Stimulated activated CD8-positive, alpha-beta memory T cell treated with anti-CD3 and anti-CD28 coated beads, Interleukin-12 subunit alpha, Interleukin-12 subunit beta, amount 100 ng/mL, for 24 hours (primary cell): ENCODE results near the gene DIAPH1.

Source experiments
- DNase-seq: peaks from one replicate; pipeline ENCODE4 v3.0.0-alpha.2; 2020; ENCODE audit errors: extremely low read depth

DIAPH1 gene

DNA sequence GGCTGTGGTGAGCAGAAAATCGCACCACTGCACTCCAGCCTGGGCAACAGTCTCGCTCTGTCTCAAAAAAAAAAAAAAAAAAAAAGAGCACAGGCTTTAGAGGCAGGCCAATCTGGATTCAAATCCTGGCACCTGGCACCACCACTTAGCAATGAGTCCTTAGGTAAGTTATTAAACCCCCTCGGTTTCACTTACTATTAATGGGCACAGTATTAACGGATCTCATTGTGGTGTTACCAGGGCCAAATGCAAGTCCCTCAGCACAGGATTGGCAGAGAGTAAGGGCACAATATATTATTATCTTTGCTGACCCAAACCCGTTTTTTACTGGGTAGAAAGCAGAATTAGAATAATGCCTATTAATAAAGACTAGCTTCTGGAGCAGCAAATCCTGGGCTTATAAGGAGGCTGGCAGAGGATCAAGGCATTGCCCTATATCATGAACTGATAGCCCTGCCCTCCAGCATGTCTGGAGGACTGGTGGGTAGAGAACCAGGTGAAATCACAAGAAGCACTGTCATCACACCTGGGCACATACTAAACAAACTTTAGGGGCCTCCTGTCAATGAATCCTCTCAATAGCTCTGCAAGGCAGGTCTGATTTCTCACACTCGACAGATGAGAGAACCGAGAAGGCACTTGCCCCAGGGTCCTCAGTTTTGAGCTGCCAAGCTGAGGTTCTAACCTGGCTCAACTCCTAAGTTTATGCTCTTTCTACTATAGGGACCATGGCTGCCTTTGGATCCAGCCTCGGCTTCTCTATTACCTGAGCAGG is 112.2 kb downstream of the DIAPH1 start:
- no peak for DNase-seq

DNA sequence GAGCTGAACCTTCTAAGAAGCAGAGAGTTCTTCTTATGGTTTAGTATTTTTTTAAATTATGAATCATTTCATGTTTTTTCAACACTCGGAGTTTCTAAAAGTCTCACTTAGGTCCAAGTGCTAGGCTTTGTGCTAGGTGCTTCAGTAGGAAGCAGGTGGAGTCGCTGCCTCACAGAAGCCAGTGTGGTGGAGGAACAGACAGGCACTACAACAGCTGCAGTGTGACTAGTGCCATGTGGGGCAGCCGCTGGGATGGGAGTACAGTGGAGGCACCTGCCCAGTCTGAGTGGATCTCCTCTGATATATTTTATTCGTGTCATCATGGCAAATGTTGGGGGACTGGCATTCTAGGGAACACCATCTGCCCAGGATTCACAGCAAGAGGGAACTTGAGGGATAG is 114.6 kb downstream of the DIAPH1 start:
- no peak for DNase-seq

DNA sequence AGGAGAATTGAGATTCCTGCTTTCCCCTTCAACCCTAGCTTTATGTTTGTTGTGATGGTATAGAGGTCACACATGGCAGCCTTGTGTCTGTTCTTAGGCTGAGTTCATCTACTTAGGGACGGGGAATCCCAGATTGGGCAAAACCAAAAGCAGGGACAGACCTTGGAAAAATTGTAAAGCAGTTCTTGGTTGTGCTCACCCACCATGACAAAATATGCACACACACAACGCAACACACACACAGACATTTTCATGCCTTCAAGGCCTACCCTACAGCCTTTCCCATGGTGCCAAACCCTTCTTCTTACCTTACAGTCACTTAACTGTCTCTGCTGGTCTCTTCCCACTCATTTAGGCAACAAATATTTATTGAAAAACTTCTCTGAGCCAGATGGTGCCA is 115.1 kb downstream of the DIAPH1 start:
- DNase-seq: no peak

DNA sequence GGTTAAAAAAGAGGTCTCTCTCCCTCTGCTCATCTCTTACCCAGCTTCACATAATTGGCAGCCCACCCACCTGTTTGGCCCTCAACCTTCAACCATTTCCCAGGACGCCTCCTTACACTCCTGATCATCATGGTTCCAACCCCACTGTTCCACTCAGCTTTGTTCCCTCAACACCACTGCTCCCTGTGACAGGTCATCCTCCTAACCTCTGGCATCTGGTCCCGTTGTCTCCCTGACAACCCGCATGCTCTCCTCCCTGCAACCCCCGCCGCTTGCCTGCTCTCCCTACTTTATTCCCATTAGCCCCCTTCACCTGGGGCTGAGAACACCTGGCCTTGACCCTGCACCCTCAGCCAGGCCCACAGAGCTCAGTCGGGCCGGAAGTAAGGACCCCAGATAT is 117.0 kb downstream of the DIAPH1 start:
- no peak for DNase-seq

DNA sequence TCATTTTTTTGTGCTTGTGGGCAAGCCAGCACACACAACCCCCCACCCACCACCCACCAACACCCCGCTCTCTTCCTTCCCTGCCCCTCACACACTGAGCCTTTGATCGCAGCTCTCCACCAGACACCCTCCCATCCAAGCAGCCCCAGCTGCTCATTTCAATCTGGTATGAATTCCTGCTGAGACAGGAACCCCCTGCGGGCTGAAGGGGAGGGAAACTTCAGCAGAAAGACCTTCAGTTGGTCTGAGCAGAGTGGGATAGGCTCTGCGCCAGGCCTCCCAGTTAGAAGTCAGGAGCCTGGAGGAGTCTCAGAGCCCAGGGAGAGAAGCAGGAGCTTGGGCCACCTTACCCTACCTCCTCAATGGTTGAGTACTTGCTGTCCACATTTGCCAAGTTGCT is 122.8 kb downstream of the DIAPH1 start:
- DNase-seq: no peak

DNA sequence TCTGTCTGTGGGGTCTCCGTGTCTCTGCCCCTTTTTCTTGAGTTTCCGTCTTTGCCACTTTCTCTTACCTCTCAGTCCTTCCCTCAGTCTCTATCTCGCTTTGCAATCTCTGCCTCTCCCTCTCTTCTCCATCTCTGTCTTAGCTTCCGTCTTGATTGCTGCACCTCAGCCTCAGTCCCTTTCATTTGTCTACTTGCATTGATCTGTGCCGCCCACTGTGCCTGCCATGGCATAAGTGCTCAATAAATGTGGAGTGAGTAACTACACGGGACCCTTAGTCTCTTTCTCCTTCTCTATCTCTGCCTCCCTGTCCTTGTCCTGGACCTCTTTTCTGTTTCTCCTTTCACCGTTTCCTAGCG is 123.4 kb downstream of the DIAPH1 start:
- DNase-seq: no peak

DNA sequence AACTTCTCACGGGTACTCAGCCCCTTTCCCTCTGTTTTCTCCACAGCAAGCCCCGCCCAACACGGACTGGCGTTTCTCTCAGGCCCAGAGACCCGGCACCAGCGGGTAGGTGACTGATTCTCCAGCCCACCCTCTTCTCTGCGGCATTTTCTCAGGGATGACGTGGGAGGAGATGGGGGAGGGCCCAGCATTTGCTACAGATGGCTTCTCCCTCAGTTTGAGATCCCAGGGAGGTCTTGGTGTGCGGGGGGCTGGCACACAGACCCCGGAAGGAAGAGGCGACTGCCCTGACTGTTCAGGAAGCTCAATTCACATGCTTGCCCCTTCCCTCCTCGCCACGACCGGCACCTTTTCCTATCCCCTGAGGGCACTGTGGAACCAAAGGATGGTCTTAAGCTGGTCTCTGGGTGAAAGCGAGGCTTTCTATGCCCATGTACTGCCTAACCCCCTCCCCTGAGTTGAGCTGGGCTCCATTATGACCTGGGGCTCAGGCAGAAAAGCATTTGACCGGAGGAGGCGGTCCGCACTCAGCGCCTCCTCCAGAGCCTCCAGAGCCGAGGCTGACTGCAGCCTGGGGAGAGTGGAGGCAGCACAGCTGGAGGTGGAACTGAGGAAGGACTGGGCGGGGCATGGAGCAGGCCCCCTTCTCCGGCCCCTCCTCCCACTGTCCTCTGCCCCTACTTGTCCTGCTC is 123.9 kb downstream of the DIAPH1 start:
- DNase-seq: no peak

DNA sequence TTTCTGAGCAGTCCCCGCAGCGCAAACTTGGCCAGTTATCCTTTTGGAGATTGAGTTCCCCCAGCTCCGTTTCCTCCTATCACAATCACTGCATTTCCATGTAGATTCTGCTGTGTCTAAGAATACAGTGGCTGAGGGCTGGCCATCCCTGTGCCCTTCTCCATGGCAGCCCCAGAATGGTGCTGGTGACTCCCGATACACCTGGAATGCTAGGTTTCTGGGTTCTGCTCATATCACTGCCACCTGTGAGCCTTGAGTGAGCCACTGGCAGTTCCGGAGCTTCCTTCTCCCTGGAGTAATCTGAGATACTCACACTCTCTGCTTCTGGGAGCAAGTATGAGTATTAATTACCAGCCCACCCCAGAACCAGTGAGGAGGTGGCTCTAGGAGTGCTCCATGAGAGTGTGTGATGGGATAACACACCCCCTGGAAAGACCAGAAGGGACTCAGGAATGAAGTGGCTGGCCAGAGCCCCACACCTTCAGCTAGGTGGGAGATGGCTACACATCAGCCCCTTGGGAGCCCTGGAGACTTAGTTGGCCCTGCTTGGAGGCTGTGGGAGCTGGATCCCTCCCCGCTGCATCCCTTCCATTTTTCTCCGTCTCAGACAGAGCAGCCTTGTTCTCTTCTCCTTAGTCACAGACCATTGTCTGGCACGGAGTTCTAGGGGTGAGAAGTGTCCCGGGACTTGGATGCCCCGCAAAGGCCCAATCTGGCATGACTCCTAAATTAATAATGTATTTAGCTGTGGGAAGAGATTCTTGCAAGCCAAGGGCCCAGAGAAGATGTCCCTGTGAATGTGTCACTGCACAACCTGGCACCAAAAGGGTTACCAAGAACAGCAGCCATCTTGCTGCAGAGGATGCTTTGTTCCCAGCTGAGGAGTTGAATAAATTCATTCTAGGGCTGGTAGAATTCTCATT is 125.0 kb downstream of the DIAPH1 start:
- DNase-seq: no peak

DNA sequence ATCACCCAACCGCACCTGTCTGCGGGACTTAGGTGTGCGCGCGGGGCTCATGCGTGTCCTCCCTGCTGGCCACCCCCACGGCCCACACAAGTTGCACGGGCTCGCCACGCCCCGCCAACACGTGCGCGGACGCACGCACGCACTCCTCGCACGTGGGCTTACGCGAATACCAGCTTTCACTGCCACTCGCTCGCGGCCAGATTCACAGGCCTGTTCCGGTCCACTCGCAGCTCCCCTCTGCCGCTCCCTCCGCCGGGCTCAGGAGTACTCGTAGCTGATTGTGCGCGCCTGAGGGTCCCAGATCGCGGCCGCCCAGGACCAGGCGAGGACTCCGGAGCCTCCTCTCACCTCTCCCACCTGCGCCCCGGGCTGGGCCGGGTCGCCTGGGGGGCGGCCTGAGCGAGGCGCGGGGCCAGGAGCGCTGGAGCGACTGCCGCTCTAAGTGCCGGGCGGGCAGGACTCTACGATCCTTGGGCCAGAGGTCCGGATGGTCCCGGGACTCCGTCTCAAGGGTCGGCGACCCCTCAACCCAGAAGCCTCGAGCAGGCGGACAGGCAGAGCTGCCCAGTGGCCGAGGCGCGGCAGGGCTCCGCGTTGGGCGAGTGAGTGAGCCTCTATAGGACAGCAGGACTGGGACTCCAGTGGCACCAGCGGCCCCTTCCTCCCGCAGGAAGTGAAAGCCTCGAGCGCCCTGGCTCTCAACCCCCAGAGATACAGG is 126.5 kb downstream of the DIAPH1 start:
- DNase-seq: no peak

DNA sequence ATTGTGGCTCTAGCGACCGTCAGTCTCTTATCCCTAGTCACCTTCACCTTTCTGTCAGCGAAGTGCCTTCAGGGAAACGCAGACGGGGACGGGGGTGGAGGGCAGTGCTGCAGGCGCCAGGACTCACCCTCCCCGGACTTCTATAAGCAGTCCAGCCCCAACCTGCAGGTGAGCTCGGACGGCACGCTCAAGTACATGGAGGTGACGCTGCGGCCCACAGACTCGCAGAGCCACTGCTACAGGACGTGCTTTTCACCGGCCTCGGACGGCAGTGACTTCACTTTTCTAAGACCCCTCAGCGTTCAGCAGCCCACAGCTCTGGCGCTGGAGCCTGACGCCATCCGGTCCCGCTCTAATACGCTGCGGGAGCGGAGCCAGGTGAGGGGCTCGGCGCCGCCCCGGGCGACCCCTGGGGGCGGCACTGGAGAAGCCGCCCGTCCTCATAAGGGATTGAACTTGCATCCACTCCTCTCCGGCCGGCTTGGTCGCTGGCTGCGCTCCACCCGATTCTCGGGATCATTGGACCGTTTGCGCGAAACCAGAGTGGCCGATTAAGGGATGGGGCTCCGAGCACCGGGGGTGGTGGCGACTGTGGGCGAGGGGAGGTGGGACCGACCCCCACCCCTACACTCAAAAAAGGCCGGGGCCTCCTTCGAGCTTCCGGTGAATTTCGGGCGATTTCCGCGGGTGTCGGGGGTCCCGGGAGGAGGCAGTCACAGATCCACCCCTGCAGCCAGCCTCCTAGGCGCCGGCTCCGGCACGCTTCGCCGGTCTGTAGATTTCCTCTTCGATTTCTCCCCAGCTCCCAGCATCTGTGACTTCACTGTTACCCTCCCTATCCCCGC is 127.3 kb downstream of the DIAPH1 start:
- DNase-seq: no peak

DNA sequence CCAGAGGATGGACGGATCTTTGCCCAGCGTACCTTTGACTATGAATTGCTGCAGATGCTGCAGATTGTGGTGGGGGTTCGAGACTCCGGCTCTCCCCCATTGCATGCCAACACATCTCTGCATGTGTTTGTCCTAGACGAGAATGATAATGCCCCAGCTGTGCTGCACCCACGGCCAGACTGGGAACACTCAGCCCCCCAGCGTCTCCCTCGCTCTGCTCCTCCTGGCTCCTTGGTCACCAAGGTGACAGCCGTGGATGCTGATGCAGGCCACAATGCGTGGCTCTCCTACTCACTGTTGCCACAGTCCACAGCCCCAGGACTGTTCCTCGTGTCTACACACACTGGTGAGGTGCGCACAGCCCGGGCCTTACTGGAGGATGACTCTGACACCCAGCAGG is 128.0 kb downstream of the DIAPH1 start:
- no peak for DNase-seq

DNA sequence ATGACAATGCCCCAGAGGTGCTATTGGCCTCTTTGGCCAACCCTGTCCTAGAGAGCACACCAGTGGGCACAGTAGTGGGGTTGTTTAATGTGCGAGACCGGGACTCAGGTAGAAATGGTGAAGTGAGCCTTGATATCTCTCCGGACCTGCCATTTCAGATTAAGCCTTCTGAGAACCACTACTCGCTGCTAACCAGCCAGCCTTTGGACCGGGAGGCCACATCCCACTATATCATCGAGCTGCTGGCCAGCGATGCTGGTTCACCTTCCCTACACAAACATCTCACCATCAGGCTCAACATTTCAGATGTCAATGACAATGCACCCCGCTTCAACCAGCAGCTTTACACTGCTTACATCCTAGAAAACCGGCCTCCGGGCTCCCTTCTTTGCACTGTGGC is 128.5 kb downstream of the DIAPH1 start:
- no peak for DNase-seq

DNA sequence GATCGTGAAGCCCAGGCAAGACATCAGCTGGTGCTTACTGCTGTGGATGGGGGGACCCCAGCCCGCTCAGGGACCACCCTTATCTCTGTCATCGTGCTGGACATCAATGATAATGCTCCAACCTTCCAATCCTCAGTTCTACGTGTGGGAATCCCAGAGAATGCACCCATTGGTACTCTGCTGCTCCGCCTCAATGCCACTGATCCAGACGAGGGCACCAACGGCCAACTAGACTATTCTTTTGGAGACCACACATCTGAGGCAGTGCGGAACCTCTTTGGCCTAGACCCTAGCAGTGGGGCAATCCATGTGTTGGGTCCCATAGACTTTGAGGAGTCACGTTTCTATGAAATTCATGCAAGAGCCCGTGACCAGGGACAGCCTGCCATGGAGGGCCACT is 129.0 kb downstream of the DIAPH1 start:
- DNase-seq: no peak

DNA sequence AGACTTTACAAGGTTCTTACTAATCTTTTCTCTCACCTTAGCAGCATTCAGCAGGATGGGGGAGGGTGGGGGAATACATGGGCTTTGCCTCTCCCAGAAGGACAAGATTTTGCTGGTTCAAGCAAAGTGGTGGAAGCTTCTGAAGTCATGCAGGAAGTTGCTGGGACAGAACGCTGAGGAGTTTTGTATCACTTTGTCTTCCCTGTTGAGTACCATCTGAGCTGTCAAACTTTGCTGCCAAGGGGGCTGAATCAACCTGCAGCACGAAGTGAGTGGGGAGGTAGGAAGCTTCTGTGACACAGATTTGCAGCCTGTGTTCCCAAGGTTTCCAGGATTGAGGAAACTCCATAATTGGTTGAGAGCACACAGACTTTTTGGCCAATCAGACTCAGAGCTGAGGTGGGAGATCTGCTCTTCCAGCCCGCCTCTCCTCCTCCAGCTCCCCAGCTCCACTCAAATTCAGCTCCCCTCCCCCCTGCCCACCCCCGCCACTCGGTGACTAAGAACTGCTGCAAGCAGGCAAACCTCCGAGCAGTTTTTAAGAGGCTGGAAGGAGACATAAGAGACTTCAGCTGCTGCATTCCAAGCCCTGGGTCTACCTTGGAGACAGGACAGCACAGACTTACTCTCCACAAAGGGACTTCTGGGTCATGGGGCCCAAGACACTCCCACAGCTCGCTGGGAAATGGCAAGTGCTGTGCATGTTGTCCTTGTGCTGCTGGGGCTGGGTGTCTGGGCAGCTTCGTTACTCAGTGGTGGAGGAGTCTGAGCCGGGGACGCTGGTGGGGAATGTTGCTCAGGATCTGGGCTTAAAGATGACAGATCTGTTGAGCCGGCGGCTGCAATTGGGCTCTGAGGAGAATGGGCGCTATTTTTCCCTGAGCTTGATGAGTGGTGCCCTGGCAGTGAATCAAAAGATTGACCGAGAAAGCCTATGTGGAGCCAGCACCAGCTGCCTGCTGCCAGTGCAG is 129.9 kb downstream of the DIAPH1 start, which contains the start of gene PCDHGC5:
PCDHGC5 (plus strand) TSS at position 491 of the 971 bp plus-strand sequence; CDS start at position 651, 160 bp downstream.
- no peak for DNase-seq

DNA sequence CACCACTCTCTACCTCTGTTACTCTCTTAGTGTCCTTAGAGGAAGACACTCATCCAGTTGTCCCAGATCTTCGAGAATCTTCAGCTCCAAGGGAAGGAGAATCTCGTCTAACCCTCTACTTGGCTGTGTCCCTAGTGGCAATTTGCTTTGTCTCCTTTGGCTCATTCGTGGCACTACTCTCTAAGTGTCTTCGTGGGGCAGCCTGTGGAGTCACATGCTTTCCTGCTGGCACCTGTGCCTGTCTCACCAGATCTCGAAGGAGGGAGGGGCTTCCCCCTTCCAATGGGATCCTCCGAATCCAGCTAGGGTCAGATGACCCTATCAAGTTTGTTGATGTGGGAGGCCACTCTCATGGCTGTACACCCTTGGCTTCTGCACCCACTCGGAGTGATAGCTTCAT is 131.7 kb downstream of the DIAPH1 start:
- DNase-seq: no peak

DNA sequence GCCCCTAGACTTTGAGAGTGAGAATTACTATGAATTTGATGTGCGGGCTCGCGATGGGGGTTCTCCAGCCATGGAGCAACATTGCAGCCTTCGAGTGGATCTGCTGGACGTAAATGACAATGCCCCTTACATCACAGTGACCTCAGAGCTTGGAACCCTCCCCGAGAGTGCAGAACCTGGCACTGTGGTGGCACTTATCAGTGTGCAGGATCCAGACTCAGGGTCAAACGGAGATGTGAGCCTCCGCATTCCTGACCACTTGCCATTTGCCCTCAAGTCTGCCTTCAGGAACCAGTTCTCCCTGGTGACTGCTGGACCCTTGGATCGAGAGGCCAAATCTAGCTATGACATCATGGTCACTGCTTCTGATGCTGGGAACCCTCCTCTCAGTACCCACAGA is 132.7 kb downstream of the DIAPH1 start:
- no peak for DNase-seq

DNA sequence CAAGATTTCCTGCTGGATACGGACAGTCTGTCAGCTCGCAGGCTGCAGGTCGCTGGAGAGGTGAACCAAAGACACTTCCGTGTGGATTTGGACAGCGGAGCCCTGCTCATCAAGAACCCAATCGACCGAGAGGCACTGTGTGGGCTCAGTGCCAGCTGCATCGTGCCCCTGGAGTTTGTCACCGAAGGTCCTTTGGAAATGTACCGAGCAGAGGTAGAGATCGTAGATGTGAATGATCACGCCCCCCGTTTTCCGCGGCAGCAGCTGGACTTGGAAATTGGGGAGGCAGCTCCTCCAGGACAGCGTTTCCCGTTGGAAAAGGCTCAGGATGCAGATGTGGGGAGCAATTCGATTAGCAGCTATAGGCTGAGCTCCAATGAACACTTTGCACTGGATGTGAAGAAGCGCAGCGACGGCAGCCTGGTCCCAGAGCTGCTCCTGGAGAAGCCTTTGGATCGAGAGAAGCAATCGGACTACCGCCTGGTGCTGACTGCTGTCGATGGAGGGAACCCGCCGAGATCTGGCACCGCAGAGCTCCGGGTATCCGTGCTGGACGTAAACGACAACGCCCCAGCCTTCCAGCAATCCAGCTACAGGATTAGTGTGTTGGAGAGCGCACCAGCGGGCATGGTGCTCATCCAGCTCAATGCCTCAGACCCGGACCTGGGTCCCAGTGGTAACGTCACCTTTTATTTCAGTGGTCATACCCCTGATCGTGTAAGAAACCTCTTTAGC is 133.3 kb downstream of the DIAPH1 start:
- no peak for DNase-seq

DNA sequence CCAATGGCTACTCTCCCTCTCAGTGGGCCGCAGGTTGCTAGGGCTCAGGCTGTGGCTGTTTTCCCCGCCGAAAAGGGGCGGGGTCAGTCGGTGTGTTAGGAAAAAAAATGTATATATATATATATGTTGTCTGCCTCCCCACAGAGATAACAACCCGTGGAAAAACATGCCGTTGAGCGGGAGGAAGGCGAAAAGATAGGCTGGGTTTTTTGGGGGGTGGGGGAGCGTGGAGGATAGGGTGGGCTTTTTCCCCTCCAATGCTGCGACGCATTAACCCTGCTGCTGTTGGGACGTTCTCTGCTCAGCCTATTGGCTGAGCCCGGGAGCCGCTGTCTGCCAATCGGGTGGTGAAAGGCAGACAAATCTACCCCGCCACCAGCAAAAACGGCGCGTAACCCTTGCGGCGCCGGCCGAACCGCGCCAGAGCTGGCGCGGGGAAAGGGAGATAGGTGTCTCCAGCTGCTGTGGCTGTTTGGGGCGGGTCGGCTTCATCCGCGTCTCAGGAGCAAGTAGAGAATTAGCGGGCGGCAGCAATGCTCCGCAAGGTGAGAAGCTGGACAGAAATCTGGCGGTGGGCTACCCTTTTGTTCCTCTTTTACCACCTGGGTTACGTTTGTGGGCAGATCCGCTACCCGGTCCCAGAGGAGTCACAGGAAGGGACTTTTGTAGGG is 134.0 kb downstream of the DIAPH1 start, which contains the start of gene PCDHGC4:
PCDHGC4 (plus strand) TSS at position 390 of the 671 bp plus-strand sequence; CDS start at position 534, 144 bp downstream.
- no peak for DNase-seq
